Measurements from ENCODE around the gene ZNF154. TPM values are rescaled to one million over a fixed set of nuclear protein-coding genes. Genes with fewer than 3 reads are reported as not detected.

ZNF154 gene
- 1.0 and 1.3 TPM in 2 replicates for total RNA-seq

GRCh38 chr19:57708641-57709361 lies at the start of gene ZNF154:
Gene ZNF154 (minus strand): TSS chr19:57709204. CDS start chr19:57708971, 233 bp downstream.

DNA sequence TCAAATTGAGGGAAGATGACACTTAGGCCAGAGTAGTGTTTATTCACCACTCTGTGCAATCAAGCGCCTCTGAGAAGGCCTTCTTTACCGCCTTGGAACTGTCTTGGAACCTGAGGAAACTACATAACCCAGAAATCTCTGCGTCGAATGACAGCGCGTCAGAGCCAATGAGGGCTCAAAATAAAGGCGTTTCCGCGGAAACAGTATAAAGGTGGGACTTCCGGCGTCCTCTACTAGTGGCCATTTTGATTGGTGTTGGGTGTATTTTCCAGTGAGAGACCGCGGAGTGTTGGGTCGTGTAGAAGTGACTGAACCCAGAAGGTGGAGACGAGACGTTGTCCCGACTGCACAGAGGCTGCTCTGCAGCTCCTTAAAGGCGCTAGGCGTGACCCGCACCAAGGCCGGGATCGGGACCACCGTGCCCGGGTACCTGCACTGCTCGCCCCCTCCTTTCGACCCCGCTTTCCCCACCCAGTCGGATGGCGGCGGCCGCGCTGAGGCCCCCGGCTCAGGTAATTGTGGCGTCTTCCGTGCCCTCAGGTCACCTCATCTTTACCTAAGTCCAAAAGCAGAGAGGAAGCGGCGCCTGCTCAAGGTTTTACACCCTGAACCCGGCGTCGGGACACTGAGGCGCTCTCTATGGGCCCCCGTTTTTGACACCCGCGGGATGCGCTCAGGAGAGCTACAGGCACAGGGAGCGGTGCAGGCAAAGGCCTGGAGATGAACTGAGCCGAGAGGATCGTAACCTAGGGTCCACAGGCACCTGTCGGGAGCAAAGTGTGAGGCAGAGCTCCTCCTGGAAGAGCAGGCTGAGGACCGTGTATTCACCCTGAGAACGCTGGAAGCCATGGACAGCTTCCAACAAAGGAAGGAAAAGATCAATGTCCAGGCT lies 37.8 kb upstream of the ZNF154 start, which contains the start of gene ZNF776:
Gene ZNF776 (plus strand): TSS at position 236 of the 892 bp plus-strand sequence. CDS start 244 bp downstream, at position 480.

DNA sequence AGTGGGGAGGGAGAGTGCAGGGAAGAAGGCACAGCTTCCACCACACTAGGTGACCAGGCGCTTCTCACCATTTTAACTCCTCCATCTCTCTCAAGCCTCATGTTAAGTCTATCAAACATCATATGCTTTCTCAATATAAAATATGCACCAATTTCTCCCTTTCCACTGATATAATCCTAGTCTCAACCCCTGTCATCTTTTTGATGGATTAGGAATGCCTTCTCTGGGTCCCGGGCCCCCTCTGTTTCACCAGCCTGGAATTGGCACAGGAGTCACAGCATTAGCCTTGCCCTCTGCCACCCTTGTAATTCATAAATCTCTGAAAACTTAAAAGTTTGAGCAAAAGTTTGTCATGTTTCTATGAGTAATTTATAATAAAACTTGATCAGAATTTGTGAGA lies 40.4 kb downstream of the ZNF154 start, which contains the start of gene ZSCAN4:
Gene ZSCAN4 (plus strand): TSS at position 301 of the 400 bp plus-strand sequence. CDS start 7,211 bp downstream, outside the sequence.

Other genes starting within 250 kb of the ZNF154 start
- 8.2 TPM in 2 replicates for gene ZNF772, start 231.6 kb downstream of the ZNF154 start, total RNA-seq
- 7.7 and 15.5 TPM in 2 replicates for gene ZNF419, start 221.5 kb downstream of the ZNF154 start, total RNA-seq
- gene ZNF773, start 209.3 kb downstream of the ZNF154 start, total RNA-seq, result 11.6 and 12.4 TPM in 2 replicates
- 2.5 and 3.9 TPM in 2 replicates for gene ZNF549, start 181.8 kb downstream of the ZNF154 start, total RNA-seq
- gene ZNF550, start 149.3 kb downstream of the ZNF154 start, total RNA-seq, result 3.6 and 4.9 TPM in 2 replicates
- gene ZNF416, start 130.3 kb downstream of the ZNF154 start, total RNA-seq, result 2.7 TPM in 2 replicates
- gene ZIK1, start 125.1 kb downstream of the ZNF154 start, total RNA-seq, result 4.2 and 4.7 TPM in 2 replicates
- 5.8 and 9.1 TPM in 2 replicates for gene ZNF530, start 109.3 kb downstream of the ZNF154 start, total RNA-seq
- gene ZNF134, start 95.0 kb downstream of the ZNF154 start, total RNA-seq, result 8.4 and 9.1 TPM in 2 replicates
- 3.4 and 3.9 TPM in 2 replicates for gene ZNF211, start 76.0 kb downstream of the ZNF154 start, total RNA-seq
- gene ZSCAN4, start 40.3 kb downstream of the ZNF154 start, total RNA-seq, result not detected in 2 replicates
- gene ZNF551, start 27.2 kb downstream of the ZNF154 start, total RNA-seq, result 4.0 and 6.8 TPM in 2 replicates
- 3.4 and 4.5 TPM in 2 replicates for gene ZNF671, start 18.4 kb upstream of the ZNF154 start, total RNA-seq
- gene ZNF776, start 37.6 kb upstream of the ZNF154 start, total RNA-seq, result 4.8 and 5.7 TPM in 2 replicates
- gene ZNF586, start 60.5 kb upstream of the ZNF154 start, total RNA-seq, result 4.9 and 5.9 TPM in 2 replicates
- 3.0 and 4.2 TPM in 2 replicates for gene ZNF552, start 105.7 kb upstream of the ZNF154 start, total RNA-seq
- gene ZNF587B, start 121.1 kb upstream of the ZNF154 start, total RNA-seq, result 8.0 and 9.6 TPM in 2 replicates
- gene ZNF587, start 140.7 kb upstream of the ZNF154 start, total RNA-seq, result 8.5 and 13.4 TPM in 2 replicates
- gene ZNF814, start 179.8 kb upstream of the ZNF154 start, total RNA-seq, result 4.5 and 4.9 TPM in 2 replicates
- gene ZNF417, start 207.4 kb upstream of the ZNF154 start, total RNA-seq, result 4.5 and 8.6 TPM in 2 replicates
- 1.2 and 1.3 TPM in 2 replicates for gene ZNF418, start 226.2 kb upstream of the ZNF154 start, total RNA-seq
- gene ZNF256, start 238.5 kb upstream of the ZNF154 start, total RNA-seq, result 1.9 and 2.4 TPM in 2 replicates

Data from bronchus fibroblast of lung (primary cell).